HFF-Myc (cell line): ENCODE results near the gene RNF130.
"Not testable (repeated sequence)": the region's sequence is repeated elsewhere in the genome, so short reads cannot be mapped to it uniquely, and the experiment has no call there.

ENCODE experiments used
- DNase-seq: peaks from one replicate; pipeline ENCODE4 v3.0.0-alpha.2; 2011; ENCODE audit warnings: low read depth; ENCODE audit errors: extremely low read depth
- H3K4me3 ChIP-seq: replicated peaks from 2 replicates; pipeline ENCODE4 v1.5.1; 2011; ENCODE audit warnings: low read depth, mild to moderate bottlenecking, control low read depth, low read length
- TF ChIP-seq, protein P1 (sequence below): IDR thresholded peaks from 2 replicates; pipeline ENCODE4 v1.5.1; 2012; ENCODE audit warnings: mild to moderate bottlenecking, low read depth, low read length, control low read depth; ENCODE audit errors: missing control alignments

The RNF130 gene

DNA sequence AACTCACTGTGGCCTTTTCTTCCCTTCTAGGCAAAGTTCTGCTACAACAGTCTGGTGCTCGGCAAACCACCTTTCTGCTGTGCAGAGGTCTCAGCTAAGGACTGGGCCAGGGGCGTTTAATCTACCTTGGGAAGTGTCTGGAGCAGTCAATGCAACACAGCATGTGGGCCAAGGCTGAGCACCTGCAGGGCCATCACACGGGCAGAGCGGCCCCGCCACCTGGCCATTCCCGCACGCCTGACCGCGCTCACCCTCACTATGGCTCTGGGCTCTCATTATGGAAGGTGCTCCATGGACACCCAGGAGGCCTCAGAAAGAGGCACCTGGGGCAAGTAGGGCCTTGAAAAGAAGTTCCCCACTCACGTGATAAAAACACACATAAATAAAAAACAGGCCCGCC, 98.2 kb downstream of the RNF130 start:
- no peak overlapping the region for H3K4me3 ChIP-seq
- DNase-seq: no peak

DNA sequence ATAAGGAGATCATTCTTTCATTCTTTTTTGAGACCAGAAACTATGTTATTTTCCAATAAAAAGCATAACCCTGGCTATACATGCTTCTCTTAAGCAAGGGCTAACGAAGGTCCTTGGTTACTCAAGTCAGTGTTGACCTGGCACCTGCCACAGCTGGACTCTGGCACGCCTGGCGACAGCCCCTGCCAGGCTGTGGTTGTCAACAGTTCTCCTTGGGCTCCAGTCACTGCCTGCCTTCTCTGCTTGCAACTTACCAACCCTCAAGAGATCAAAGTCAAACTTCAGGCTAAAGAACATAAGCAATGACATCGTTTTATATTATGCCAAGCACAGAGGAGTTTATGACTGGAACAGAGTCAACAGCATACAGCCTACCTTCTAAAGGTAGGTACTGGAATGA, 102.4 kb downstream of the RNF130 start:
- TF ChIP-seq, protein P1, sequence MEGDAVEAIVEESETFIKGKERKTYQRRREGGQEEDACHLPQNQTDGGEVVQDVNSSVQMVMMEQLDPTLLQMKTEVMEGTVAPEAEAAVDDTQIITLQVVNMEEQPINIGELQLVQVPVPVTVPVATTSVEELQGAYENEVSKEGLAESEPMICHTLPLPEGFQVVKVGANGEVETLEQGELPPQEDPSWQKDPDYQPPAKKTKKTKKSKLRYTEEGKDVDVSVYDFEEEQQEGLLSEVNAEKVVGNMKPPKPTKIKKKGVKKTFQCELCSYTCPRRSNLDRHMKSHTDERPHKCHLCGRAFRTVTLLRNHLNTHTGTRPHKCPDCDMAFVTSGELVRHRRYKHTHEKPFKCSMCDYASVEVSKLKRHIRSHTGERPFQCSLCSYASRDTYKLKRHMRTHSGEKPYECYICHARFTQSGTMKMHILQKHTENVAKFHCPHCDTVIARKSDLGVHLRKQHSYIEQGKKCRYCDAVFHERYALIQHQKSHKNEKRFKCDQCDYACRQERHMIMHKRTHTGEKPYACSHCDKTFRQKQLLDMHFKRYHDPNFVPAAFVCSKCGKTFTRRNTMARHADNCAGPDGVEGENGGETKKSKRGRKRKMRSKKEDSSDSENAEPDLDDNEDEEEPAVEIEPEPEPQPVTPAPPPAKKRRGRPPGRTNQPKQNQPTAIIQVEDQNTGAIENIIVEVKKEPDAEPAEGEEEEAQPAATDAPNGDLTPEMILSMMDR: no peak
- H3K4me3 ChIP-seq: no peak overlapping the region
- DNase-seq: no peak

More for the DNA sequence above, 98.2 kb downstream of the RNF130 start:
- TF ChIP-seq, protein P1: no peak

DNA sequence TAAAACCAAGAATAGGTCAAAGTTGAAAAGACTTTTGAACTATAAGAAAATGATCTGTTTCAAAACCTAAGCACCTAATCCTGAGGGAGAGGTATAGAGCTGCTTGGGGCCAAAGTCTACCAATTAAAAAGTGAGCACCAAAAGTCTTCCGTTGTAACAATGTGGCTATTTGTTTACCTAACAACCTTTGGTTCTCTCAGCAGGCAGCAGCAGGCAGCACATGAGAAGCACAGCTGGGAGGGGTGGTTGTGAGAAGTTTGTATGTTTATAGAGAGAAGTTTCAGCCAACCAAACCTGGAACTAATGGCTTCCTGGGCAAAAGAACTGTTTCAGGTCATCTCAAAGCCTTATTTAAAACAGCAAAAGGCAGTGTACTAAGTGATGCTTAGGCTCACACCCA, 104.1 kb downstream of the RNF130 start:
- H3K4me3 ChIP-seq: no peak overlapping the region
- DNase-seq: no peak
- TF ChIP-seq, protein P1: no peak

DNA sequence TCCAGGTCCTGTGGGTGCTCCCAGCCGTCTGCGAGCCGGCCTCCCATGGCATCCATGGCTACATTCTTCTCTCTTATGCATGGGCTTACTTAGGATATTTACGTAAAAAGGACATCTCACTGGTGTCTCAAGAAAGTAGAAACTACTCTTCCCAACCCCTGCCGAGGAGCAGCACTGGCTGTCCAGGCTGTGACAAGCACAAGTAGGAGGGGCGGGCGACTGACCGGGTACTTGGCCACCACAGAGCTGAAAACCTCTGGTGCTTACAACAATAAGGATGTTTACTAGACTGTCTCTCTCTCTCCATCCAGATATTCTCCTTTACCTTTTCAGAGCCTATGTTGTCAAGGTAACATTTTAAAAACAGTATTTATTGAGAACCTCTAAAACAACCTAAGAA, 107.5 kb downstream of the RNF130 start:
- no peak for DNase-seq
- TF ChIP-seq, protein P1: no peak
- no peak overlapping the region for H3K4me3 ChIP-seq

DNA sequence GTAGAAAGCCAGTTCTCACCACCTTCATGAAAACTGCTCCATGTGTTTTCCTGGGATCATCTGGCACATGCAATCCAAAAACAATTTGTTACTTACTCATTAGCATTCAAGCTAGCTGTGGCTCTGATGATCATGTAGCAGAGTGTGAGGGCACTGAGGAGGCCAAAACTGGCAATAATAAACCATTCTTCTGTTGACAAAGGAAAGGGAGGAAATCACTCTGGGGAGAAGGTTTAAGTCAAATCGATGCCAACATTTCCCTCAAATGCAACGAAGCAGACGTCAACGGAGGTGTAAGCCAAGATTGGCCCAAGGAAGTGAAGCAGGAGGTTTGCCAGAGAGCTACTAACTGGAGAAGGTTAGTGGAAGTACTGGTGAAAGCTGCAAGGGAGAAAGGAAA, 108.2 kb downstream of the RNF130 start:
- no peak overlapping the region for H3K4me3 ChIP-seq
- TF ChIP-seq, protein P1: no peak
- DNase-seq: no peak

DNA sequence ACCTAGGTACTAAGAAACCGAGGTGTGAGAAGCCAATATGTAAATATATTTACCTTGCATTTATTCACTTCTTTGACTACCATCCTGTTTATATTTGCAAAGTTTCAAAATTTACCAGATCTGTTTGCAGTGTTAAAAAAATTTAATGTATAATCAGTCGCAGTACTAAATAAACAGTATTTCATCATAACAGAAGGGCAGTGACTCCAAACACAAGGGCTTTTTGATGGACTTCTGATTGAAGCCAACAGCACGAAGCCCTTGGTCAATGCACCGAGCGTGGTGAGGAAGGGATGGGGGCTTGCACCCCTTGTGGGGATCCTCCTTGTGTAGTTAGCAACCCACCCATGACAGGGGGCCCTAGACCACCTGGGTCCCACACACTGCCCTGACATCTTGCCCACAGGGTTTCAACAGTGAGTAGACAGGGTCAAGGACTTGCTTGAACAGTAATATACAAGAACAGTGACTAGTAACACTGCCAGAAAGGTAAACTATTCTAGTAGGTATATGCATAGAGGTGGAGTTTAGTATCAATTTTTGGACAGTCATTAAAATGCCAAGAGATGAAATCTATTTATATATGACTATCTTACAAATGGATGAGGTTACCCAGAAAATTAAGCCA, 111.2 kb downstream of the RNF130 start:
- TF ChIP-seq, protein P1: no peak
- no peak for DNase-seq
- H3K4me3 ChIP-seq: no peak overlapping the region

DNA sequence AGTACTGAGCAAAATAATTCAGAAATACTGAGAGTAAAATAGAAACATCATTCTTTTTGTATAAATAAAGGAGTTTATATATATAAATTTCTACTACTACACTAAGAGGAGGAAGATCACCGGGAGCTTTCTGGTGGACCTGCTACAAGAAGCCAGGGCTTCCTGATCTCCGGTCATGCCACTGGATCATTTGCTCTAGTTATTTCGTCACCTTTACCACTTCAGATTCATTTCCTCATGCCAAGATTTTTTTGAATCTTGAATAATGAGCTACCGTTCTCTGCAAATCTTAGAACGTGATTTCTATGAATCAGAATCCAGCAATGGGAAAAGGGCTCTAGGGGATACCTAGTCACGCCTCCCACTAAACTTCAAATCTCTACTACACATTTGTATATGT, 111.9 kb downstream of the RNF130 start:
- no peak for DNase-seq
- TF ChIP-seq, protein P1: no peak
- H3K4me3 ChIP-seq: no peak overlapping the region

DNA sequence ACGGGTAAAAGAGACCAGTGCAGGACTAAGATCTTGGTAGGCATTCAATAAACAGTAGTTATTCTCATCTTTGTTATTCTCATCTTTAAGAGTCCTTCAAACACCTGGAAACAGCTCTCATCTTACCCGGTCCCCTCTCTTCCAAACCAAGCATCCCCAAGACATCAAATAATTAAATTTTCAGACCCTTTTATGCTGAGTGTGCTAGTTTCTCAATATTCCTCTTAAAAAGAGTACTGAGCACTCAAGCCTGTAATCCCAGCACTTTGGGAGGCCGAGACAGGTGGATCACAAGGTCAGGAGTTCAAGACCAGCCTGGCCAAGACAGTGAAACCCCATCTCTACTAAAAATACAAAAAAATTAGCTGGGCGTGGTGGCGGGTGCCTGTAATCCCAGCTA, 112.4 kb downstream of the RNF130 start:
- not testable (repeated sequence) for H3K4me3 ChIP-seq, DNase-seq
